HCT116 (cell line): ENCODE results near the gene DUSP3. TPM values are rescaled to one million over a fixed set of nuclear protein-coding genes. Genes with fewer than 3 reads are reported as not detected.

Experiments
- ATAC-seq: fragments of 200-7000 bp; cut with Tn5 transposase; 2 replicates; pipeline ENCODE4 v1.9.1; 2020; ENCODE audit warnings: mild to moderate bottlenecking, moderate library complexity
- BruUV-seq: library from RNA; stranded (reverse); fragments of 400-500 nt; replicated peaks from 2 replicates; lab custom pipeline; 2021; lab: Mats Ljungman, UMichigan
- CTCF ChIA-PET: fragments of 300-600 bp; sonication (Branson Sonifier 250); formaldehyde crosslinking; loops from one replicate; lab custom pipeline; 2021; ENCODE audit warnings: antibody characterized with exemption; lab: Charles Lee
- POLR2A ChIA-PET: fragments of 300-600, 350-600 bp; sonication (Branson Sonifier 250); formaldehyde crosslinking; loops from one replicate; lab custom pipeline; 2021; ENCODE audit warnings: antibody characterized with exemption; lab: Charles Lee
- RAD21 ChIA-PET, 2 experiments: fragments of 300-600 bp; sonication (Branson Sonifier 250); formaldehyde crosslinking; loops; one replicate each; lab custom pipeline; 2023; ENCODE audit warnings: low total read pairs in 2 of 2; ENCODE audit not compliant: uncharacterized antibody in 2 of 2, unreplicated experiment in 2 of 2, low non-redundant PET in 1 of 2; lab: Charles Lee
- DNase-seq: peaks from one replicate; pipeline ENCODE4 v3.0.0-alpha.2; 2010; ENCODE audit warnings: low read depth, low spot score
- H2AFZ ChIP-seq: fragments of 200-600 bp; shearing (Covaris generic), sonication (generic); 2 replicates; pipeline ENCODE4 v1.6.1; 2017; ENCODE audit warnings: low read depth, mixed run types, mixed read lengths, antibody characterized with exemption, low read length; ENCODE audit not compliant: poor library complexity, severe bottlenecking
- H3K27ac ChIP-seq: 2 replicates; pipeline ENCODE4 v1.5.1; 2012; ENCODE audit warnings: low read depth, low read length
- H3K27me3 ChIP-seq: fragments of 200-600 bp; sonication (generic); 2 replicates; pipeline ENCODE4 v1.6.1; 2016; ENCODE audit warnings: mixed run types, low read length, mixed read lengths; ENCODE audit not compliant: insufficient read depth
- H3K36me3 ChIP-seq, 2 experiments: fragments of 200-500 bp in 1 of 2; fragments of 200-600 bp in 1 of 2; sonication (Bioruptor generic) in 1 of 2; sonication (generic) in 1 of 2; 2 replicates each; pipeline versions ENCODE4 v1.5.1 to v1.6.1; 2014 to 2016; ENCODE audit warnings: low read length in 2 of 2, inconsistent platforms in 1 of 2, mixed read lengths in 1 of 2, mixed run types in 1 of 2; ENCODE audit not compliant: insufficient read depth in 2 of 2, control insufficient read depth in 1 of 2
- H3K4me1 ChIP-seq, 2 experiments: fragments of 200-600 bp in 1 of 2; sonication (generic) in 1 of 2; 2 replicates each; pipeline versions ENCODE4 v1.5.1 to v1.6.1; 2012 to 2017; ENCODE audit warnings: low read length in 2 of 2, inconsistent platforms in 1 of 2, mild to moderate bottlenecking in 1 of 2, mixed read lengths in 1 of 2, mixed run types in 1 of 2, moderate library complexity in 1 of 2; ENCODE audit not compliant: insufficient read depth in 2 of 2, control insufficient read depth in 1 of 2
- H3K4me2 ChIP-seq: fragments of 200-600 bp; sonication (generic); 2 replicates; pipeline ENCODE4 v1.6.1; 2017; ENCODE audit warnings: mixed run types, low read length, mixed read lengths
- H3K4me3 ChIP-seq, 2 experiments: fragments of 200-600 bp in 1 of 2; sonication (generic) in 1 of 2; replicated peaks in 1 of 2; 2 replicates each; pipeline ENCODE4 v1.5.1; 2011 to 2016; ENCODE audit warnings: low read length in 2 of 2, control low read depth in 1 of 2, low read depth in 1 of 2, mild to moderate bottlenecking in 1 of 2, mixed read lengths in 1 of 2, mixed run types in 1 of 2
- H3K79me2 ChIP-seq: fragments of 200-600 bp; sonication (generic); 2 replicates; pipeline ENCODE4 v1.6.1; 2017; ENCODE audit warnings: mild to moderate bottlenecking, mixed run types, low read length, moderate library complexity, mixed read lengths; ENCODE audit not compliant: insufficient read depth
- H3K9ac ChIP-seq: fragments of 200-600 bp; sonication (generic); 2 replicates; pipeline ENCODE4 v1.6.1; 2016; ENCODE audit warnings: low read length, mixed read lengths
- H3K9me2 ChIP-seq: fragments of 200-600 bp; sonication (generic), shearing (Covaris generic); 2 replicates; pipeline ENCODE4 v1.6.1; 2017; ENCODE audit warnings: mixed run types, mild to moderate bottlenecking, moderate library complexity; ENCODE audit not compliant: insufficient read depth
- H3K9me3 ChIP-seq, 2 experiments: fragments of 200-500 bp in 1 of 2; fragments of 200-600 bp in 1 of 2; sonication (Bioruptor generic) in 1 of 2; sonication (generic) in 1 of 2; 2 replicates each; pipeline ENCODE4 v1.6.1; 2014 to 2017; ENCODE audit warnings: low read length in 2 of 2, mixed read lengths in 2 of 2, inconsistent platforms in 1 of 2, low read depth in 1 of 2, mild to moderate bottlenecking in 1 of 2, mixed run types in 1 of 2, moderate library complexity in 1 of 2; ENCODE audit not compliant: control insufficient read depth in 1 of 2, insufficient read depth in 1 of 2
- H4K20me1 ChIP-seq: fragments of 200-600 bp; sonication (generic), shearing (Covaris generic); 2 replicates; pipeline ENCODE4 v1.6.1; 2017; ENCODE audit warnings: mixed run types, mild to moderate bottlenecking, moderate library complexity; ENCODE audit not compliant: insufficient read depth
- ATF3 ChIP-seq: IDR thresholded peaks from 2 replicates; pipeline ENCODE4 v1.6.1; 2012
- CEBPB ChIP-seq: IDR thresholded peaks from 2 replicates; pipeline ENCODE4 v1.6.1; 2012; ENCODE audit warnings: low read depth
- EGR1 ChIP-seq: IDR thresholded peaks from 2 replicates; pipeline ENCODE4 v1.6.1; 2012; ENCODE audit warnings: low read depth
- ELF1 ChIP-seq: IDR thresholded peaks from 2 replicates; pipeline ENCODE4 v1.6.1; 2012; ENCODE audit warnings: low read depth, borderline replicate concordance
- EZH2 ChIP-seq: fragments of 200-600 bp; sonication (generic); IDR thresholded peaks from 2 replicates; pipeline ENCODE4 v1.6.1; 2017; ENCODE audit warnings: antibody characterized with exemption, mixed run types
- EZH2phosphoT487 ChIP-seq: fragments of 200-600 bp; IDR thresholded peaks from 2 replicates; pipeline ENCODE4 v1.6.1; 2018; ENCODE audit warnings: antibody characterized with exemption, borderline replicate concordance
- JUND ChIP-seq: IDR thresholded peaks from 2 replicates; pipeline ENCODE4 v1.6.1; 2012
- POLR2A ChIP-seq: IDR thresholded peaks from 2 replicates; pipeline ENCODE4 v1.7.0; 2011; ENCODE audit warnings: borderline replicate concordance; ENCODE audit not compliant: insufficient read depth, insufficient read length; ENCODE audit errors: extremely low read depth
- POLR2AphosphoS5 ChIP-seq: IDR thresholded peaks from 2 replicates; pipeline ENCODE4 v1.6.1; 2011; ENCODE audit warnings: mild to moderate bottlenecking, low read depth, low read length, moderate library complexity
- RAD21 ChIP-seq: IDR thresholded peaks from 2 replicates; pipeline ENCODE4 v1.6.1; 2012; ENCODE audit warnings: low read depth, mild to moderate bottlenecking
- REST ChIP-seq: IDR thresholded peaks from 2 replicates; pipeline ENCODE4 v1.6.1; 2012; ENCODE audit warnings: low read depth
- SRF ChIP-seq: IDR thresholded peaks from 2 replicates; pipeline ENCODE4 v1.6.1; 2012; ENCODE audit warnings: low read depth
- TCF7L2 ChIP-seq: IDR thresholded peaks from 2 replicates; pipeline ENCODE4 v1.7.0; 2011; ENCODE audit warnings: borderline replicate concordance, inconsistent platforms; ENCODE audit not compliant: insufficient read depth, insufficient read length; ENCODE audit errors: extremely low read depth
- YY1 ChIP-seq: IDR thresholded peaks from 2 replicates; pipeline ENCODE4 v1.6.1; 2011; ENCODE audit warnings: low read length, low read depth, moderate library complexity, mild to moderate bottlenecking; ENCODE audit not compliant: insufficient replicate concordance; ENCODE audit errors: extremely low read depth
- ZBTB33 ChIP-seq: IDR thresholded peaks from 2 replicates; pipeline ENCODE4 v1.6.1; 2011; ENCODE audit warnings: mild to moderate bottlenecking, low read length, moderate library complexity; ENCODE audit not compliant: insufficient replicate concordance; ENCODE audit errors: extremely low read depth
- ZFX ChIP-seq: fragments of 450-650 bp; IDR thresholded peaks from 2 replicates; pipeline ENCODE4 v1.6.1; 2017
- intact Hi-C: fragments of 100-400 bp; cut with micrococcal nuclease; formaldehyde crosslinking; loops from 2 replicates; pipeline ENCODE4 v1.10.0; 2022
- total RNA-seq: library from RNA; stranded (reverse); gene quantifications from one replicate; pipeline ENCODE4 v1.2.1, GENCODE V29; 2021; ENCODE audit not compliant: unreplicated experiment

Gene DUSP3
- total RNA-seq, 1 experiment from 2014 or later: 29.6 TPM

- intact Hi-C loops: no loop called here
- H3K27me3 ChIP-seq: no peaks in the 10 kb centered on the region
- H3K4me1 ChIP-seq: no peaks in the 10 kb centered on the region
- H2AFZ ChIP-seq: no peak overlapping the region
- no TSS peak for BruUV-seq
- no peak overlapping the region for H3K9ac ChIP-seq
- ATAC-seq (no peak), DNase-seq (no peak)
- peaks cover 23 to 50% of the 10 kb centered on the region in 2 experiments for H3K36me3 ChIP-seq
- TF ChIP-seq POLR2AphosphoS5: no peak
- H3K9me2 ChIP-seq: no peaks in the 10 kb centered on the region
- RAD21 ChIA-PET: no interaction called here
- no peaks in the 10 kb centered on the region for H3K9me3 ChIP-seq
- POLR2A ChIA-PET: no interaction called here
- H3K4me2 ChIP-seq: no peak overlapping the region
- no peaks in the 10 kb centered on the region for H4K20me1 ChIP-seq
- CTCF ChIA-PET: interaction anchor here (1.0 kb wide), 1 partner anchor 77 kb away, joined by 3 read pairs; no protein-coding TSS in a partner anchor
- no peak overlapping the region for H3K27ac ChIP-seq
- no peak overlapping the region for H3K4me3 ChIP-seq
- H3K79me2 ChIP-seq: peaks cover 13% of the 10 kb centered on the region
Measured at GRCh38 chr17:43770957-43771356, 7.8 kb downstream of the DUSP3 start.

- intact Hi-C loops: no loop called here
- no peak overlapping the region for H3K4me3 ChIP-seq
- RAD21 ChIA-PET: no interaction called here
- no peak overlapping the region for H3K9ac ChIP-seq
- no peak for DNase-seq
- peaks cover 23 to 42% of the 10 kb centered on the region in 2 experiments for H3K36me3 ChIP-seq
- H4K20me1 ChIP-seq: no peaks in the 10 kb centered on the region
- H3K9me3 ChIP-seq: no peaks in the 10 kb centered on the region
- no peaks in the 10 kb centered on the region for H3K4me1 ChIP-seq
- POLR2A ChIA-PET: no interaction called here
- no peak for ATAC-seq
- no peak overlapping the region for H2AFZ ChIP-seq
- no peak overlapping the region for H3K4me2 ChIP-seq
- H3K27ac ChIP-seq: no peak overlapping the region
- H3K9me2 ChIP-seq: no peaks in the 10 kb centered on the region
- H3K27me3 ChIP-seq: no peaks in the 10 kb centered on the region
- CTCF ChIA-PET: no interaction called here
- no TSS peak for BruUV-seq
- peaks cover 2% of the 10 kb centered on the region; the same call in 1 of the 2 replicates for H3K79me2 ChIP-seq
- no peak for TF ChIP-seq YY1
- TF ChIP-seq EZH2phosphoT487: no peak
- no peak for TF ChIP-seq ELF1
- TF ChIP-seq RAD21: no peak
- no peak for TF ChIP-seq ATF3
- no peak for TF ChIP-seq EZH2
- no peak for TF ChIP-seq ZBTB33
- TF ChIP-seq SRF: no peak
- no peak for TF ChIP-seq TCF7L2
- no peak for TF ChIP-seq POLR2A
- no peak for TF ChIP-seq EGR1
- no peak for TF ChIP-seq REST
- no peak for TF ChIP-seq POLR2AphosphoS5
- TF ChIP-seq CEBPB: no peak
- no peak for TF ChIP-seq ZFX
- TF ChIP-seq JUND: no peak
Measured at GRCh38 chr17:43769859-43770258, 8.9 kb downstream of the DUSP3 start.
